ENCODE results near the gene NBPF14. TPM values are rescaled to one million over a fixed set of nuclear protein-coding genes. Genes with fewer than 3 reads are reported as not detected.
"Not testable (repeated sequence)": the region's sequence is repeated elsewhere in the genome, so short reads cannot be mapped to it uniquely, and the experiment has no call there.

Gene NBPF14
- total RNA-seq, 1 donor from 2014 or later = 23.8 TPM

- H3K27me3 ChIP-seq; intact Hi-C loops (cut with DNase I); H3K27ac ChIP-seq; H3K4me3 ChIP-seq; H3K9me3 ChIP-seq; H3K36me3 ChIP-seq; H3K4me1 ChIP-seq; DNase-seq (ENCODE audit: low spot score in 2 of 2): not testable (repeated sequence)
These were observed 81.5 kb downstream of the NBPF14 start for GRCh38 chr1:148514310-148514709.

- DNase-seq (ENCODE audit: low spot score in 2 of 2); H3K27me3 ChIP-seq; H3K27ac ChIP-seq; H3K4me3 ChIP-seq; H3K36me3 ChIP-seq; H3K4me1 ChIP-seq; intact Hi-C loops (cut with DNase I); H3K9me3 ChIP-seq: not testable (repeated sequence)
These were observed 83.1 kb downstream of the NBPF14 start for GRCh38 chr1:148512571-148513184.

- intact Hi-C loops (cut with DNase I); H3K4me3 ChIP-seq; H3K27ac ChIP-seq; DNase-seq (ENCODE audit: low spot score in 2 of 2); H3K9me3 ChIP-seq; H3K36me3 ChIP-seq; H3K4me1 ChIP-seq; H3K27me3 ChIP-seq: not testable (repeated sequence)
These were observed 101.9 kb downstream of the NBPF14 start for GRCh38 chr1:148493933-148494332.

GRCh38 chr1:148483029-148483428 lies 112.8 kb downstream of the NBPF14 start, which contains the start of gene PPIAL4G:
Gene PPIAL4G (minus strand): TSS chr1:148483302. CDS start chr1:148483252, 50 bp downstream.
- DNase-seq (ENCODE audit: low spot score in 2 of 2); H3K36me3 ChIP-seq; H3K4me1 ChIP-seq; H3K27me3 ChIP-seq; H3K27ac ChIP-seq; H3K9me3 ChIP-seq; H3K4me3 ChIP-seq; intact Hi-C loops (cut with DNase I): not testable (repeated sequence)

Other genes with a start within 250 kb of the NBPF14 start
- not detected for gene PPIAL4G, start 112.7 kb downstream of the NBPF14 start, total RNA-seq
- 52.5 TPM for gene NUDT4B, start 152.8 kb upstream of the NBPF14 start, total RNA-seq
- gene PDE4DIP, start 248.4 kb upstream of the NBPF14 start, total RNA-seq = 164 TPM

All from ascending aorta (tissue), 2 donors.